Muscle layer of duodenum (tissue), 2 donors: Measurements from ENCODE around the gene NTRK1.

Experiments used
- H3K27ac ChIP-seq: one replicate; pipeline ENCODE4 v1.7.0; 2013; ENCODE audit warnings: mild to moderate bottlenecking, low read length
- H3K27me3 ChIP-seq: one replicate; pipeline ENCODE4 v1.7.0; 2013; ENCODE audit warnings: low read depth, mild to moderate bottlenecking, control low read depth, low read length
- H3K36me3 ChIP-seq, 2 donors: one replicate each; pipeline ENCODE4 v1.7.0; 2013; ENCODE audit warnings: low read length in 2 of 2, control low read depth in 1 of 2, mild to moderate bottlenecking in 1 of 2; ENCODE audit not compliant: insufficient read depth in 2 of 2, control insufficient read depth in 1 of 2
- H3K4me1 ChIP-seq, 2 donors: one replicate each; pipeline ENCODE4 v1.7.0; 2013; ENCODE audit warnings: low read length in 2 of 2, mild to moderate bottlenecking in 2 of 2, control low read depth in 1 of 2, moderate library complexity in 1 of 2; ENCODE audit not compliant: insufficient read depth in 2 of 2, control insufficient read depth in 1 of 2
- H3K4me3 ChIP-seq, 2 donors: one replicate each; pipeline ENCODE4 v1.7.0; 2013; ENCODE audit warnings: low read length in 2 of 2, low read depth in 1 of 2, mild to moderate bottlenecking in 1 of 2
- H3K9me3 ChIP-seq, 2 donors: one replicate each; pipeline ENCODE4 v1.7.0; 2013; ENCODE audit warnings: low read length in 2 of 2, control low read depth in 1 of 2, mild to moderate bottlenecking in 1 of 2; ENCODE audit not compliant: control insufficient read depth in 1 of 2
- donor health status: healthy.

The NTRK1 gene

GRCh38 chr1:156860113-156860627 lies 495 bp upstream of the NTRK1 start:
- Histone ChIP-seq H3K27me3 (peaks cover 63% of the 10 kb centered on the region), H3K36me3 (no peaks in the 10 kb centered on the region), H3K9me3 (no peaks in the 10 kb centered on the region), H3K4me1 (peaks cover 4 to 29% of the 10 kb centered on the region in 2 donors), H3K4me3 (peak overlapping the region; percentile 53 to 56), H3K27ac (no peak overlapping the region)

GRCh38 chr1:156862584-156862983 lies 1.9 kb downstream of the NTRK1 start:
- Histone ChIP-seq H3K36me3 (no peaks in the 10 kb centered on the region), H3K27me3 (peaks cover 66% of the 10 kb centered on the region), H3K27ac (no peak overlapping the region), H3K9me3 (no peaks in the 10 kb centered on the region), H3K4me3 (no peak overlapping the region), H3K4me1 (peaks cover 4 to 29% of the 10 kb centered on the region in 2 donors)

GRCh38 chr1:156862997-156863599 lies 2.4 kb downstream of the NTRK1 start:
- peaks cover 61% of the 10 kb centered on the region for H3K27me3 ChIP-seq
- no peak overlapping the region for H3K4me3 ChIP-seq
- no peak overlapping the region for H3K27ac ChIP-seq
- peaks cover 4 to 29% of the 10 kb centered on the region in 2 donors for H3K4me1 ChIP-seq
- no peaks in the 10 kb centered on the region for H3K9me3 ChIP-seq
- H3K36me3 ChIP-seq: no peaks in the 10 kb centered on the region

GRCh38 chr1:156863631-156864030 lies 3.0 kb downstream of the NTRK1 start:
- Histone ChIP-seq H3K9me3 (no peaks in the 10 kb centered on the region), H3K36me3 (no peaks in the 10 kb centered on the region), H3K27ac (no peak overlapping the region), H3K4me1 (peaks cover 1 to 28% of the 10 kb centered on the region in 2 donors), H3K27me3 (peaks cover 56% of the 10 kb centered on the region), H3K4me3 (no peak overlapping the region)

GRCh38 chr1:156864796-156865195 lies 4.1 kb downstream of the NTRK1 start:
- Histone ChIP-seq H3K27ac (no peak overlapping the region), H3K9me3 (no peaks in the 10 kb centered on the region), H3K4me3 (no peak overlapping the region), H3K36me3 (no peaks in the 10 kb centered on the region), H3K27me3 (peaks cover 48% of the 10 kb centered on the region), H3K4me1 (peaks cover 0 to 16% of the 10 kb centered on the region in 2 donors)

- Histone ChIP-seq H3K4me3 (no peak overlapping the region), H3K9me3 (no peaks in the 10 kb centered on the region), H3K4me1 (peaks cover 0 to 12% of the 10 kb centered on the region in 2 donors), H3K27me3 (peaks cover 43% of the 10 kb centered on the region), H3K36me3 (no peaks in the 10 kb centered on the region), H3K27ac (no peak overlapping the region)
These were observed 4.6 kb downstream of the NTRK1 start for GRCh38 chr1:156865258-156865657.

GRCh38 chr1:156865865-156866248 lies 5.2 kb downstream of the NTRK1 start:
- peaks cover 41% of the 10 kb centered on the region for H3K27me3 ChIP-seq

GRCh38 chr1:156866249-156866909 lies 5.7 kb downstream of the NTRK1 start:
- H3K27ac ChIP-seq: no peak overlapping the region
- H3K9me3 ChIP-seq: no peaks in the 10 kb centered on the region
- H3K4me1 ChIP-seq: peaks cover 0 to under 1% of the 10 kb centered on the region in 2 donors
- H3K36me3 ChIP-seq: no peaks in the 10 kb centered on the region
- no peak overlapping the region for H3K4me3 ChIP-seq
- peaks cover 37% of the 10 kb centered on the region for H3K27me3 ChIP-seq

More at GRCh38 chr1:156865865-156866248, 5.2 kb downstream of the NTRK1 start:
- Histone ChIP-seq H3K4me3 (no peak overlapping the region), H3K4me1 (peaks cover 0 to 6% of the 10 kb centered on the region in 2 donors), H3K9me3 (no peaks in the 10 kb centered on the region), H3K27ac (no peak overlapping the region), H3K36me3 (no peaks in the 10 kb centered on the region)

- Histone ChIP-seq H3K36me3 (no peaks in the 10 kb centered on the region), H3K4me1 (no peaks in the 10 kb centered on the region), H3K27ac (no peak overlapping the region), H3K4me3 (no peak overlapping the region), H3K9me3 (no peaks in the 10 kb centered on the region), H3K27me3 (peaks cover 17% of the 10 kb centered on the region)
These were observed 7.7 kb downstream of the NTRK1 start for GRCh38 chr1:156868341-156868740.

GRCh38 chr1:156869455-156869854 lies 8.8 kb downstream of the NTRK1 start:
- no peaks in the 10 kb centered on the region for H3K9me3 ChIP-seq
- H3K27me3 ChIP-seq: peaks cover 11% of the 10 kb centered on the region
- no peaks in the 10 kb centered on the region for H3K4me1 ChIP-seq
- no peak overlapping the region for H3K27ac ChIP-seq
- H3K4me3 ChIP-seq: no peak overlapping the region
- H3K36me3 ChIP-seq: no peaks in the 10 kb centered on the region

GRCh38 chr1:156873659-156874058 lies 13.0 kb downstream of the NTRK1 start:
- Histone ChIP-seq H3K4me1 (no peaks in the 10 kb centered on the region), H3K4me3 (no peak overlapping the region), H3K9me3 (no peaks in the 10 kb centered on the region), H3K27ac (no peak overlapping the region), H3K36me3 (no peaks in the 10 kb centered on the region), H3K27me3 (no peaks in the 10 kb centered on the region)
